HepG2 (cell line): ENCODE data around the gene COL27A1. TPM values are rescaled to one million over a fixed set of nuclear protein-coding genes. Genes with fewer than 3 reads are reported as not detected.

Source experiments
- ATAC-seq: fragments of 200-7000 bp; cut with Tn5 transposase; 3 replicates; pipeline ENCODE4 v1.9.1; 2020; ENCODE audit warnings: mild to moderate bottlenecking, moderate library complexity
- BruUV-seq: library from RNA; stranded (reverse); fragments of 400-500 nt; replicated peaks from 2 replicates; lab custom pipeline; 2021; lab: Mats Ljungman, UMichigan
- CTCF ChIA-PET: fragments of 300-600 bp; formaldehyde crosslinking; extraction: SDS; loops from one replicate; lab custom pipeline; 2021; ENCODE audit warnings: low total read pairs, inconsistent platforms, low intra/inter-chr PET ratio; lab: Yijun Ruan, JAX
- POLR2A ChIA-PET: fragments of 350-600 bp; sonication (Branson Sonifier 250); formaldehyde crosslinking; loops from one replicate; lab custom pipeline; 2020; ENCODE audit warnings: antibody characterized with exemption, inconsistent platforms; lab: Yijun Ruan, JAX
- DNase-seq: peaks from one replicate; pipeline ENCODE4 v3.0.0-alpha.2; 2015; ENCODE audit warnings: low spot score
- FAIRE-seq: peaks from 3 replicates; lab custom pipeline; 2011; peaks lifted over from hg19 to GRCh38; lab: Jason Lieb, UNC
- H2AFZ ChIP-seq: one replicate; pipeline ENCODE4 v1.6.1; 2011; ENCODE audit warnings: low read length, inconsistent platforms
- H3K27ac ChIP-seq: fragments of 300-600 bp; 3 replicates; pipeline ENCODE4 v1.8.0; 2011; ENCODE audit warnings: mixed run types, mild to moderate bottlenecking, mixed read lengths, low read length, inconsistent platforms; ENCODE audit not compliant: insufficient read depth; ENCODE audit errors: extremely low read length
- H3K27me3 ChIP-seq, 2 experiments: fragments of 200-600 bp in 1 of 2; 2 replicates in 1 of 2; 3 replicates in 1 of 2; pipeline versions ENCODE4 v1.6.0 to v1.8.0; 2011; ENCODE audit warnings: low read length in 2 of 2, mild to moderate bottlenecking in 2 of 2, moderate library complexity in 2 of 2, inconsistent platforms in 1 of 2; ENCODE audit not compliant: insufficient read depth in 2 of 2, control insufficient read depth in 1 of 2
- H3K36me3 ChIP-seq, 2 experiments: fragments of 200-600 bp in 1 of 2; replicated peaks in 1 of 2; 2 replicates in 1 of 2; 3 replicates in 1 of 2; pipeline versions ENCODE4 v1.5.1 to v1.8.0; 2011; ENCODE audit warnings: low read length in 2 of 2, inconsistent platforms in 1 of 2; ENCODE audit not compliant: insufficient read depth in 2 of 2, control insufficient read depth in 1 of 2
- H3K4me1 ChIP-seq: 2 replicates; pipeline ENCODE4 v1.5.1; 2012; ENCODE audit warnings: low read length, inconsistent platforms; ENCODE audit not compliant: insufficient read depth
- H3K4me2 ChIP-seq: 2 replicates; pipeline ENCODE4 v1.6.0; 2011; ENCODE audit warnings: low read depth, low read length, inconsistent platforms
- H3K4me3 ChIP-seq, 3 experiments: fragments of 200-600 bp in 1 of 3; sonication (generic), shearing (Covaris generic) in 1 of 3; replicated peaks in 1 of 3; 2 replicates each; pipeline ENCODE4 v1.5.1; 2011 to 2016; ENCODE audit warnings: low read length in 3 of 3, inconsistent platforms in 2 of 3, low read depth in 2 of 3, mild to moderate bottlenecking in 2 of 3, control low read depth in 1 of 3, mixed read lengths in 1 of 3; ENCODE audit not compliant: insufficient read depth in 1 of 3
- H3K79me2 ChIP-seq: one replicate; pipeline ENCODE4 v1.6.1; 2011; ENCODE audit warnings: low read length, inconsistent platforms; ENCODE audit not compliant: insufficient read depth
- H3K9ac ChIP-seq: 2 replicates; pipeline ENCODE4 v1.6.0; 2011; ENCODE audit warnings: mild to moderate bottlenecking, low read depth, low read length, inconsistent platforms; ENCODE audit not compliant: insufficient read depth
- H3K9me3 ChIP-seq: 2 replicates; pipeline ENCODE4 v1.5.1; 2012; ENCODE audit warnings: mild to moderate bottlenecking, low read length
- H4K20me1 ChIP-seq: 2 replicates; pipeline ENCODE4 v1.6.0; 2011; ENCODE audit warnings: inconsistent platforms, mild to moderate bottlenecking, low read length, moderate library complexity; ENCODE audit not compliant: insufficient read depth
- GATAD2A ChIP-seq: IDR thresholded peaks from 2 replicates; pipeline ENCODE4 v1.6.1; 2016
- SIX4 ChIP-seq: sonication (generic); formaldehyde crosslinking; IDR thresholded peaks from 2 replicates; pipeline ENCODE4 v1.4.0; 2020; ENCODE audit warnings: missing genetic modification reagents
- TEAD3 ChIP-seq: optimal IDR thresholded peaks from 2 replicates; pipeline ENCODE3; 2016; ENCODE audit warnings: borderline replicate concordance
- ZBTB33 ChIP-seq: sonication (generic); formaldehyde crosslinking; IDR thresholded peaks from 2 replicates; pipeline ENCODE4 v1.4.0; 2020; ENCODE audit warnings: missing genetic modification reagents
- ZNF275 ChIP-seq: sonication (generic); formaldehyde crosslinking; IDR thresholded peaks from 2 replicates; pipeline ENCODE4 v1.8.0; 2022; ENCODE audit warnings: missing genetic modification reagents, mild to moderate bottlenecking, inconsistent platforms, borderline replicate concordance
- WGBS: methylation state at CpG from one replicate; pipeline ENCODE4 v1.1.6; 2017; ENCODE audit warnings: low lambda C conversion rate; 5-methylcytosine and 5-hydroxymethylcytosine counted together
- in situ Hi-C: cut with HindIII; loops from 2 replicates; pipeline ENCODE4 v1.10.0; 2017; ENCODE audit warnings: low pct_unique_long_range_greater_than_20kb; ENCODE audit not compliant: extremely low pct_ligation_motif_present
- intact Hi-C: fragments of 100-400 bp; cut with micrococcal nuclease; formaldehyde crosslinking; loops from one replicate; pipeline ENCODE4 v1.10.0; 2022; ENCODE audit not compliant: unreplicated experiment
- polyA plus RNA-seq, 8 experiments: library from polyadenylated mRNA; depleted of rRNA in 3 of 8; stranded (reverse) in 7 of 8; unstranded in 1 of 8; fragments of >200 nt; fragmentation: Illumina TruSeq in 4 of 8; extraction: Trizol in 4 of 8; gene quantifications; 2 replicates each; pipeline versions ENCODE4 v1.2.1 to v1.2.3, GENCODE V29; 2011 to 2016; ENCODE audit warnings: low read depth in 4 of 8, missing spikeins in 1 of 8, mixed read lengths in 1 of 8; ENCODE audit not compliant: insufficient read depth in 1 of 8
- total RNA-seq, 5 experiments: library from RNA; depleted of rRNA; stranded (reverse); fragments of >200 nt; fragmentation: Illumina TruSeq; extraction: Trizol; gene quantifications; 2 replicates each; pipeline ENCODE4 v1.2.3, GENCODE V29; 2016; ENCODE audit warnings: low read depth in 1 of 5

The COL27A1 gene
- total and polyA plus RNA-seq, 2 of the 13 experiments (the other 11 are each of a cell fraction or from before 2014, with no cell fraction given) = 71.3 to 89.1 TPM

- ChIA-PET POLR2A (interaction anchor here (1.2 to 8.4 kb wide), 4 partner anchors 8 to 42 kb away, joined by 3 to 107 read pairs (median 34); no protein-coding TSS in a partner anchor), CTCF (no interaction called here)
- BruUV-seq = no TSS peak
- no peak overlapping the region for H3K9ac ChIP-seq
- peaks cover 44% of the 10 kb centered on the region for H3K4me1 ChIP-seq
- no peaks in the 10 kb centered on the region for H3K36me3 ChIP-seq
- H3K27ac ChIP-seq = no peak overlapping the region
- peaks cover 16% of the 10 kb centered on the region for H3K79me2 ChIP-seq
- no peaks in the 10 kb centered on the region for H3K9me3 ChIP-seq
- no peak for FAIRE-seq
- TF ChIP-seq GATAD2A (CRISPR knock-in tag) (no peak), ZBTB33 (peak; percentile 92), SIX4 (CRISPR knock-in tag) (no peak), ZNF275 (no peak), TEAD3 (peak; percentile 16)
- TF ChIP-seq, all 625 proteins: peak for 2
- Histone ChIP-seq H3K27me3 (peaks cover 0 to 4% of the 10 kb centered on the region in 2 experiments; a peak in 1 of 5 replicates), H4K20me1 (no peaks in the 10 kb centered on the region), H2AFZ (no peak overlapping the region), H3K4me3 (no peak overlapping the region), H3K4me2 (no peak overlapping the region)
- DNase-seq = no peak
- in situ Hi-C loops (no loop called here), intact Hi-C loops (no loop called here)
- ATAC-seq = no peak
- 55% methylated on average over 5 of the region's 8 CpGs for WGBS
These were observed 4.7 kb upstream of the COL27A1 start for GRCh38 chr9:114150608-114151007.
